Measurements from ENCODE around the gene OCA2.

The OCA2 gene

GRCh38 chr15:28003302-28004037 lies 95.6 kb downstream of the OCA2 start:
- DNase-seq (ENCODE audit: low read depth in 2 of 2): no peak

- no peak for DNase-seq (ENCODE audit: low read depth in 2 of 2)
These were observed 96.2 kb downstream of the OCA2 start for GRCh38 chr15:28002867-28003266.

GRCh38 chr15:28002136-28002861 lies 96.8 kb downstream of the OCA2 start:
- no peak for DNase-seq (ENCODE audit: low read depth in 2 of 2)

GRCh38 chr15:28001641-28002040 lies 97.5 kb downstream of the OCA2 start:
- DNase-seq (ENCODE audit: low read depth in 2 of 2): no peak

- DNase-seq (ENCODE audit: low read depth in 2 of 2): no peak
These were observed 104.9 kb downstream of the OCA2 start for GRCh38 chr15:27993996-27994780.

GRCh38 chr15:27993544-27993943 lies 105.6 kb downstream of the OCA2 start:
- no peak for DNase-seq (ENCODE audit: low read depth in 2 of 2)

GRCh38 chr15:27990521-27991515 lies 108.3 kb downstream of the OCA2 start:
- DNase-seq (ENCODE audit: low read depth in 2 of 2): no peak

- DNase-seq (ENCODE audit: low read depth in 2 of 2): no peak
These were observed 109.3 kb downstream of the OCA2 start for GRCh38 chr15:27989838-27990237.

- DNase-seq (ENCODE audit: low read depth in 2 of 2): no peak
These were observed 109.7 kb downstream of the OCA2 start for GRCh38 chr15:27989427-27989826.

- DNase-seq (ENCODE audit: low read depth in 2 of 2): no peak
These were observed 114.0 kb downstream of the OCA2 start for GRCh38 chr15:27985099-27985498.

GRCh38 chr15:27983496-27983895 lies 115.6 kb downstream of the OCA2 start:
- no peak for DNase-seq (ENCODE audit: low read depth in 2 of 2)

- DNase-seq (ENCODE audit: low read depth in 2 of 2): no peak
These were observed 121.4 kb downstream of the OCA2 start for GRCh38 chr15:27977696-27978095.

GRCh38 chr15:27973886-27974285 lies 125.2 kb downstream of the OCA2 start:
- DNase-seq (ENCODE audit: low read depth in 2 of 2): no peak

GRCh38 chr15:27970661-27971392 lies 128.3 kb downstream of the OCA2 start:
- DNase-seq (ENCODE audit: low read depth in 2 of 2): no peak

GRCh38 chr15:27967541-27967940 lies 131.6 kb downstream of the OCA2 start:
- DNase-seq (ENCODE audit: low read depth in 2 of 2): no peak

GRCh38 chr15:27965546-27965945 lies 133.6 kb downstream of the OCA2 start:
- no peak for DNase-seq (ENCODE audit: low read depth in 2 of 2)

GRCh38 chr15:27961801-27962200 lies 137.3 kb downstream of the OCA2 start:
- no peak for DNase-seq (ENCODE audit: low read depth in 2 of 2)

- no peak for DNase-seq (ENCODE audit: low read depth in 2 of 2)
These were observed 140.1 kb downstream of the OCA2 start for GRCh38 chr15:27958911-27959578.

GRCh38 chr15:27956285-27956684 lies 142.8 kb downstream of the OCA2 start:
- DNase-seq (ENCODE audit: low read depth in 2 of 2): no peak

- no peak for DNase-seq (ENCODE audit: low read depth in 2 of 2)
These were observed 144.0 kb downstream of the OCA2 start for GRCh38 chr15:27955087-27955486.
